BE2C (cell line): ENCODE data around the gene TNKS1BP1.
A peak's percentile ranks its signal among the peaks of the same experiment; 100 is the strongest.

Source experiments
- DNase-seq: peaks from one replicate; pipeline ENCODE4 v3.0.0-alpha.2; 2020
- H3K27me3 ChIP-seq: fragments of 250-450 bp; sonication (Bioruptor Pico); 2 replicates; pipeline ENCODE4 v1.5.1; 2020; ENCODE audit warnings: mild to moderate bottlenecking
- H3K36me3 ChIP-seq: fragments of 250-450 bp; sonication (Bioruptor Pico); 2 replicates; pipeline ENCODE4 v1.5.1; 2020; ENCODE audit warnings: mild to moderate bottlenecking
- H3K4me1 ChIP-seq: fragments of 250-450 bp; sonication (Bioruptor Pico); 2 replicates; pipeline ENCODE4 v1.5.1; 2020
- H3K4me3 ChIP-seq: 2 replicates; pipeline ENCODE4 v1.5.1; 2011; ENCODE audit warnings: low read depth, low read length
- H3K9me3 ChIP-seq: fragments of 250-450 bp; sonication (Bioruptor Pico); 2 replicates; pipeline ENCODE4 v1.5.1; 2020
- TF ChIP-seq, protein P1 (sequence below): IDR thresholded peaks from 2 replicates; pipeline ENCODE4 v1.5.1; 2012; ENCODE audit warnings: mild to moderate bottlenecking, low read depth, low read length

Gene TNKS1BP1

DNA sequence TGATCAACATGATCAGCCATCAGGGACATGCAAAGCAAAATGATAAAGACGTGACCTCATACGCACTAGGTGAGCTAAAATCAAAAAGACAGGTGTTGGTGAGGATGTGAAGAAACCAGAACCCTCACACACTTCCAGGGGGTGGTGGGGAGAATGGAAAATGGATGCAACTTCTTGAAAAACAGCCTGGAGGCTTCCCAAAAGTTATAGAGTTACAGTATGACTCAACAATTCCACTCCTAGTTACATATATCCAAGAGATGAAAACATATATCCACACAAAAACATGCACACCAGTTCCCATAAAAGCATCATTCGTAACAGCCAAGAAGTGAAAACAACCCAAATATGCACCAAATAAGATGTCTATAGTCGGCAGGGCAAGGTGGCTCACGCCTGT is 45.6 kb downstream of the TNKS1BP1 start:
- Histone ChIP-seq H3K4me3 (no peak overlapping the region), H3K4me1 (no peaks in the 10 kb centered on the region), H3K9me3 (no peaks in the 10 kb centered on the region), H3K36me3 (no peaks in the 10 kb centered on the region), H3K27me3 (no peaks in the 10 kb centered on the region)
- TF ChIP-seq, protein P1, sequence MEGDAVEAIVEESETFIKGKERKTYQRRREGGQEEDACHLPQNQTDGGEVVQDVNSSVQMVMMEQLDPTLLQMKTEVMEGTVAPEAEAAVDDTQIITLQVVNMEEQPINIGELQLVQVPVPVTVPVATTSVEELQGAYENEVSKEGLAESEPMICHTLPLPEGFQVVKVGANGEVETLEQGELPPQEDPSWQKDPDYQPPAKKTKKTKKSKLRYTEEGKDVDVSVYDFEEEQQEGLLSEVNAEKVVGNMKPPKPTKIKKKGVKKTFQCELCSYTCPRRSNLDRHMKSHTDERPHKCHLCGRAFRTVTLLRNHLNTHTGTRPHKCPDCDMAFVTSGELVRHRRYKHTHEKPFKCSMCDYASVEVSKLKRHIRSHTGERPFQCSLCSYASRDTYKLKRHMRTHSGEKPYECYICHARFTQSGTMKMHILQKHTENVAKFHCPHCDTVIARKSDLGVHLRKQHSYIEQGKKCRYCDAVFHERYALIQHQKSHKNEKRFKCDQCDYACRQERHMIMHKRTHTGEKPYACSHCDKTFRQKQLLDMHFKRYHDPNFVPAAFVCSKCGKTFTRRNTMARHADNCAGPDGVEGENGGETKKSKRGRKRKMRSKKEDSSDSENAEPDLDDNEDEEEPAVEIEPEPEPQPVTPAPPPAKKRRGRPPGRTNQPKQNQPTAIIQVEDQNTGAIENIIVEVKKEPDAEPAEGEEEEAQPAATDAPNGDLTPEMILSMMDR: no peak
- no peak for DNase-seq

DNA sequence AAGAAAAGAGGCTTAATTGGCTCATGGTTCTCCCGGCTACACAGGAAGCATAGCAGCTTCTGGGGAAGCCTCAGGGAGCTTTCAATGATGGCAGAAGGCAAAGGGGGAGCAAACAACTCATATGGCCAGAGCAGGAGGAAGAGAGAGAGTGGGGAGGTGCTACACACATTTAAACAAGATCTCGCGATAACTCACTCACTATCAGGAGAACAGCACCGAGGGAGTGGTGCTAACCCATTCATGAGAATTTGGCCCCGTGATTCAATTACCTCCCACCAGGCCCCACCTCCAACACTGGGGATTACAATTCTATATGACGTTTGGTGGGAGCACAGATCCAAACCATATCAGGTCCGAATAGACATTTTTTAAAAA is 46.0 kb downstream of the TNKS1BP1 start:
- TF ChIP-seq, protein P1: no peak
- DNase-seq: no peak

DNA sequence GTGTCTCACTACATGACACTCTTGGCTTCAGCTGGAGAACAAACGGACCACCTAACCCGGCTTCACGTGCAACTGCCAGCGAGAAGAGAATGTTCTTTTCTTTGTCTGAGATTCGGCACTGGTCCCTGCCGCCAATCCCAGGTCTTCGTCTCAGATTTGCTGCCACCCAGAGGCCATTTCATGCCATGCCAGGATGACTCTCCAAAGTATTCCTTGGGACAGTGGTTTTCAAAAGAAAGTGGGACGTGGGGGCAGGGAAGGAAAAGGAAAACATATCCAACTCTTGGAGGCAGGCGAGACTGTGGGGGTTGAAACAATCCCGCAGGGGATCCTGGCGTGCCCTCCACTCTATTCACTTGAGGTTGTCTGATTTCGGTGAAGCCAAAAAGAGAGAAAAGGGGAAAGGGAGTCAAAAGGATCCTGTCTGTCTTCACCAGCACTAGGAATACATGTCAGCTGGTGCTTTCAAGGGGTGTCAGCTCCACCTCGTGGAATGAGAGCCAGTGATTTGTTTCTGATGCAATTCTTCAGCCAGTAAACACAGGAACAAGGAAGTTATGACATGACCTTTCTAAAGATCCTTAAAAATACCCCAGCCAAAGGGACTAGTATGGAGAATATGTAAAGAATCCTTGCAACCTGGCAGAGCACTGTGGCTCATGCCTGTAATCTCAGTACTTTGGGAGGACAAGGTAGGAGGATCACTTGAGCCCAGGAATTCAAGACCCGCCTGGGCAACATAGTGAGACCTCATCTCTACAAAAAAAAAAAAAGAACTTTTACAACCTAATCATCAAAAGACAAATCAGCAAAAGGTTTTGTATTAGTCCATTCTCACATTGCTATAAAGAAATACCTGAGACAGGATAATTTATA is 46.7 kb downstream of the TNKS1BP1 start:
- Histone ChIP-seq H3K4me1 (no peaks in the 10 kb centered on the region), H3K36me3 (no peaks in the 10 kb centered on the region), H3K27me3 (no peaks in the 10 kb centered on the region), H3K4me3 (no peak overlapping the region), H3K9me3 (no peaks in the 10 kb centered on the region)
- DNase-seq: peak; percentile 62
- TF ChIP-seq, protein P1: peak; percentile 72

More for the DNA sequence above, 46.0 kb downstream of the TNKS1BP1 start:
- Histone ChIP-seq H3K27me3 (no peaks in the 10 kb centered on the region), H3K9me3 (no peaks in the 10 kb centered on the region), H3K4me1 (no peaks in the 10 kb centered on the region), H3K4me3 (no peak overlapping the region), H3K36me3 (no peaks in the 10 kb centered on the region)

DNA sequence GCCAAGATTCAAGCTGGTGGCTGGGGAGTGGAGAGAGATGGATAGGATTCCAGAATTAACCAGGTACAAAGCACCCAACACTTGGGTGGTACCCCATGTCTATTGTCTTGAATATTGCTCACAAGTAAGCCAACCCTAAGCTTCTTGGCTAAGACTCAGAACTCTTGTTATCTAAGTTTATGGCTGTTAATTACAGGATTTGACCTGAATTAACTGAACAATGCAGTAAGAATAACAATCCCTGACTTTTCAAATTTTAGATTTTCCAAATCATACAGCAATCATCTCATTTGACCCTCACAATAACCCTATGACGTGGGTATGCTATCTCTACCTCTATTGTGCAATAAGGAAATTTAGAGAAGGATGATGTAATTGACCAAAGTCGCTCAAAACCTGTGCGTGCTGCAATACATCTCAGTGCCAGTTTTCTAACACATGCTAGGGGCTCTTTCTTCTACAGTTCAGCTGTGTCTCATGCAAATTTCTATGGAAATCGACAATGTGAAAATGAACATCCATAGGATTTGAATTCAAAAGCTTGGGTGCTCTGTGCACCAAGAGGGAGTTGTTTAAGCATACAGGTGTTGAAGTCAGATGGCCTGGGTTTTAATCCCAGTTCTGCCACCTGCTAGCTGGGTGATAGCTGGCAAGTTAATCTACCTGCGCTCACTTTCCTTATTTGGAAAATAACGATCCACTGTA is 47.6 kb downstream of the TNKS1BP1 start:
- Histone ChIP-seq H3K9me3 (no peaks in the 10 kb centered on the region), H3K4me1 (no peaks in the 10 kb centered on the region), H3K36me3 (no peaks in the 10 kb centered on the region), H3K27me3 (no peaks in the 10 kb centered on the region), H3K4me3 (no peak overlapping the region)
- DNase-seq: no peak
- TF ChIP-seq, protein P1: no peak

DNA sequence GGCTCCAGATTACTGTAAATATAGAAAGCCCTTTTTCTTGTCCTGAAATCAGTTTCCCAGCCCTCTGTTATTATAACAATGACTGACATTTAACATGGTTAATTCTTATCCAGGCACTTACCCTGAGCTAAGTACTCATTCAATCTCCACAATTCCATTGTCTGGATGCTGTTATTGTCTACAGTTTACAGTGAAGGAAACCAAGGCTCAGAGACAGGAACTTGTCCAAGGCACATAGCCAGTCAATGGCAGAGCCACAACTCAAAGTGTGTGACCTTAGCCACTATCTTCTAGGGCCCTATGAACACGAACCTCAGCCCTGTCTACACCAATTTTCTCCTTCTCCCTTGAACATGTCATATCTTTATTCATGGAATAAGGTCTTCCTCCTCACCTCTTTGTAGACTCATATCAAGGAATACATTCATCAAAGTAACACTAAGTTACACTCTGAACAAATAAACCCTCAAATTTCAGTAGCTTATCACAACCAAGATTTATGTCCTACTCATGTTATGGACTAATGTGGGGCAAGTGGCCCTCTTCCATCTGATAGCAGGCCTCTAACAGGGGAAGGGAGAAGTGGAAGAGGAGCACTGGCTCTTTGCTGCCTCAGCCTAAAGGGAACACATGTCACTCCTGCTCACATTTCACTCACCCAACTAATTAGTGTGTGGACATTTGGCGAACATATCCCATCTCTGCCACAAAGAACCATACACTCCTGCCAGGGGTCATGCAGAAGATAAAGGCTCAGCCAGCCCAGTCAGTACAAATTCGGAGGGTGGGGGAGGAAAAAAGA is 48.4 kb downstream of the TNKS1BP1 start:
- no peaks in the 10 kb centered on the region for H3K9me3 ChIP-seq

More for the DNA sequence above, 48.4 kb downstream of the TNKS1BP1 start:
- Histone ChIP-seq H3K27me3 (no peaks in the 10 kb centered on the region), H3K4me1 (no peaks in the 10 kb centered on the region), H3K4me3 (no peak overlapping the region), H3K36me3 (no peaks in the 10 kb centered on the region)
- TF ChIP-seq, protein P1: no peak
- no peak for DNase-seq
